ENCODE data around the gene ABHD17C.

GRCh38 chr15:80695099-80695910, at the start of gene ABHD17C:
- TF ChIP-seq CTCF (IDR thresholded peaks at IDR 0.05) (no peak), POLR2A (IDR thresholded peaks at IDR 0.05) (peak in 1 of 2 donors; percentile 36)

Data from adrenal gland (tissue), 5 donors.